ENCODE data around the gene GPC1.

GPC1 gene

GRCh38 chr2:240462073-240462706 lies 26.7 kb downstream of the GPC1 start:
- Histone ChIP-seq H3K9me3 (ENCODE audit: control insufficient read depth, insufficient read depth, low read length) (no peaks in the 10 kb centered on the region), H3K4me1 (ENCODE audit: insufficient read depth, low read length) (peaks cover 21% of the 10 kb centered on the region), H3K36me3 (ENCODE audit: insufficient read depth, low read length) (peaks cover 5% of the 10 kb centered on the region; the same call in 1 of the 2 replicates), H3K9ac (ENCODE audit: low read depth, low read length) (no peak overlapping the region)

DNA sequence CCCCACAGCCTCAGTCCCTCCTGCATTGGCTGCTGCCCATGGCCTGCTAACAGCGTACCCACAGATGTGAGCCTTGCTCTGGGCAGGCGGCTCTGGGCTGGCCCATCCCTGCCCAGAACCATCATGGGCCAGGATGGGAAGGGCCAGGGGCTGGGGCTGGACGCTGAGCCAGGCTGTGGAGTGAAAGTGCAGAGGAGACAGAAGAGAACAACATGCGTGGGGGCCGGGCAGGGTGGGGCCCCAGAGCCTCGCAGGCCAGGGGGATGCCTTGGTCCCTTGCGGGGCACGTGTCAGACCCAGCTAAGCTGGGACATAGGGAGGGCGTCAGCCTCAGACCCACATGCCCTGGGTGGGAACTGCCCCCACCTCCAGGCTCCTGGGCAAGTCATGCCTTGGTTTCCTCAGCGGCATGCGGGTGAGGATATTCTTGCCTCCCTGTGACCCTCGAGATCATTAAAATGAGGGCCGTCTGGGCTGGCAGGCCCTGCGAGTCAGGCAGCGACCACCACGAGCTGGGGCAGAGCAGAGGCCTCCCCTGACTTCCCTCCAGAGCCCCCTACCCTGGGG lies 27.3 kb downstream of the GPC1 start:
- Histone ChIP-seq H3K9me3 (ENCODE audit: control insufficient read depth, insufficient read depth, low read length) (no peaks in the 10 kb centered on the region), H3K4me1 (ENCODE audit: insufficient read depth, low read length) (peaks cover 18% of the 10 kb centered on the region), H3K36me3 (ENCODE audit: insufficient read depth, low read length) (peaks cover 6% of the 10 kb centered on the region; the same call in 1 of the 2 replicates), H3K9ac (ENCODE audit: low read depth, low read length) (no peak overlapping the region)

GRCh38 chr2:240463274-240463865 lies 27.9 kb downstream of the GPC1 start:
- peaks cover 6% of the 10 kb centered on the region; the same call in 1 of the 2 replicates for H3K36me3 ChIP-seq (ENCODE audit: insufficient read depth, low read length)
- no peaks in the 10 kb centered on the region for H3K9me3 ChIP-seq (ENCODE audit: control insufficient read depth, insufficient read depth, low read length)
- peaks cover 12% of the 10 kb centered on the region for H3K4me1 ChIP-seq (ENCODE audit: insufficient read depth, low read length)
- no peak overlapping the region for H3K9ac ChIP-seq (ENCODE audit: low read depth, low read length)

DNA sequence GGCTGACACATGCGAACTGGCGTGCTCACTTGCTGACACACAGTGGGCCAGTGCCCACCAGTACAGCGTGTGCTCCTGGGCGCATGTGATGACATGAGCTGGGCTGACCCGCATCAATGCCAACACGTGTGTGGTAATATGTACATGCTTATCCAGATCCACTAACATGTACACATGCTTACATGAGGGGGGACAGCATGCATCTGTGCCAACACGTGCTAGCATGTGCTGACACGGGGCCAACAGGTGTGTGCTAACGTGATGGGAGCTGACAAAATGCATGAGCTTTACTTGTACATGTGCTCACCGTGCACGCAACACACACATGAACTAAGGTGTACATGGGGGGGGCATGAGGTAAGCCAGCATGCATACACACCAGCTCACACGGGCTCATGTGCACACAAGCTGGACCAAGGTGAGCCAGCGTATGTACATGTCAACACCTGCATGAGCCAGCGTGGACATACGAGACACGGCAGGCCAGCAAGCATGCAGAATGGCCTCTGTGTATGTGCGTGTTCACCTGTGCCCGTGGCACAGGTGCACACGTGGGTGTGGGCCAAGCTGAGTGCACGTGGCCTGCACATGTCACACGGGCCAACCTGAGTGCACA lies 28.5 kb downstream of the GPC1 start:
- Histone ChIP-seq H3K4me1 (ENCODE audit: insufficient read depth, low read length) (peaks cover 6% of the 10 kb centered on the region; the same call in 1 of the 2 replicates), H3K36me3 (ENCODE audit: insufficient read depth, low read length) (peaks cover 6% of the 10 kb centered on the region; the same call in 1 of the 2 replicates), H3K9me3 (ENCODE audit: control insufficient read depth, insufficient read depth, low read length) (no peaks in the 10 kb centered on the region), H3K9ac (ENCODE audit: low read depth, low read length) (no peak overlapping the region)

GRCh38 chr2:240464514-240465241 lies 29.2 kb downstream of the GPC1 start:
- Histone ChIP-seq H3K36me3 (ENCODE audit: insufficient read depth, low read length) (peaks cover 6% of the 10 kb centered on the region; the same call in 1 of the 2 replicates), H3K9ac (ENCODE audit: low read depth, low read length) (no peak overlapping the region), H3K4me1 (ENCODE audit: insufficient read depth, low read length) (peaks cover under 1% of the 10 kb centered on the region; the same call in 1 of the 2 replicates), H3K9me3 (ENCODE audit: control insufficient read depth, insufficient read depth, low read length) (no peaks in the 10 kb centered on the region)

DNA sequence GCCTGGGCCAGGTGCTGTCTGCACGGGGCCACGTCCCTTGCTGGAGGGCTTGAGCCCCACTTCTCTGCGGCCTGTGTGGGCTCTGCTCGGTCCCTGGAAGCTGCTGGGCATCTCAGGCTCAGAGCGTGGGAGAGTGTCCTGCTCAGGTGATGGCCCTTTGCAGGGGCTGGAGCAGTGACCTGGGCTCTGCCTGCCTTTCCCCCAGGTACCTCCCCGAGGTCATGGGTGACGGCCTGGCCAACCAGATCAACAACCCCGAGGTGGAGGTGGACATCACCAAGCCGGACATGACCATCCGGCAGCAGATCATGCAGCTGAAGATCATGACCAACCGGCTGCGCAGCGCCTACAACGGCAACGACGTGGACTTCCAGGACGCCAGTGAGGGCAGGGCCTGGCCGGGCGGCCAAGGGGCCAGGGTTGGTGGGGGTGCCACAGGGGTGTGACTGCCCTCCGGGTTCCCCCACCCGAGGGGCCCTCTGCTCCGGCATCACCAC lies 29.9 kb downstream of the GPC1 start:
- Histone ChIP-seq H3K9ac (ENCODE audit: low read depth, low read length) (no peak overlapping the region), H3K9me3 (ENCODE audit: control insufficient read depth, insufficient read depth, low read length) (no peaks in the 10 kb centered on the region), H3K4me1 (ENCODE audit: insufficient read depth, low read length) (no peaks in the 10 kb centered on the region), H3K36me3 (ENCODE audit: insufficient read depth, low read length) (peaks cover 6% of the 10 kb centered on the region; the same call in 1 of the 2 replicates)

GRCh38 chr2:240465765-240466578 lies 30.5 kb downstream of the GPC1 start:
- Histone ChIP-seq H3K36me3 (ENCODE audit: insufficient read depth, low read length) (peaks cover 6% of the 10 kb centered on the region; the same call in 1 of the 2 replicates), H3K9ac (ENCODE audit: low read depth, low read length) (no peak overlapping the region), H3K9me3 (ENCODE audit: control insufficient read depth, insufficient read depth, low read length) (no peaks in the 10 kb centered on the region), H3K4me1 (ENCODE audit: insufficient read depth, low read length) (no peaks in the 10 kb centered on the region)

DNA sequence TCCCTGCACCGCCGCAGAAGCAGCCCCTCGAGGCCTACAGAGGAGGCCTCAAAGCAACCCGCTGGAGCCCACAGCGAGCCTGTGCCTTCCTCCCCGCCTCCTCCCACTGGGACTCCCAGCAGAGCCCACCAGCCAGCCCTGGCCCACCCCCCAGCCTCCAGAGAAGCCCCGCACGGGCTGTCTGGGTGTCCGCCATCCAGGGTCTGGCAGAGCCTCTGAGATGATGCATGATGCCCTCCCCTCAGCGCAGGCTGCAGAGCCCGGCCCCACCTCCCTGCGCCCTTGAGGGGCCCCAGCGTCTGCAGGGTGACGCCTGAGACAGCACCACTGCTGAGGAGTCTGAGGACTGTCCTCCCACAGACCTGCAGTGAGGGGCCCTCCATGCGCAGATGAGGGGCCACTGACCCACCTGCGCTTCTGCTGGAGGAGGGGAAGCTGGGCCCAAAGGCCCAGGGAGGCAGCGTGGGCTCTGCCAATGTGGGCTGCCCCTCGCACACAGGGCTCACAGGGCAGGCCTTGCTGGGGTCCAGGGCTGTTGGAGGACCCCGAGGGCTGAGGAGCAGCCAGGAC lies 31.2 kb downstream of the GPC1 start:
- Histone ChIP-seq H3K36me3 (ENCODE audit: insufficient read depth, low read length) (peaks cover 6% of the 10 kb centered on the region; the same call in 1 of the 2 replicates), H3K9me3 (ENCODE audit: control insufficient read depth, insufficient read depth, low read length) (no peaks in the 10 kb centered on the region), H3K4me1 (ENCODE audit: insufficient read depth, low read length) (no peaks in the 10 kb centered on the region), H3K9ac (ENCODE audit: low read depth, low read length) (no peak overlapping the region)

DNA sequence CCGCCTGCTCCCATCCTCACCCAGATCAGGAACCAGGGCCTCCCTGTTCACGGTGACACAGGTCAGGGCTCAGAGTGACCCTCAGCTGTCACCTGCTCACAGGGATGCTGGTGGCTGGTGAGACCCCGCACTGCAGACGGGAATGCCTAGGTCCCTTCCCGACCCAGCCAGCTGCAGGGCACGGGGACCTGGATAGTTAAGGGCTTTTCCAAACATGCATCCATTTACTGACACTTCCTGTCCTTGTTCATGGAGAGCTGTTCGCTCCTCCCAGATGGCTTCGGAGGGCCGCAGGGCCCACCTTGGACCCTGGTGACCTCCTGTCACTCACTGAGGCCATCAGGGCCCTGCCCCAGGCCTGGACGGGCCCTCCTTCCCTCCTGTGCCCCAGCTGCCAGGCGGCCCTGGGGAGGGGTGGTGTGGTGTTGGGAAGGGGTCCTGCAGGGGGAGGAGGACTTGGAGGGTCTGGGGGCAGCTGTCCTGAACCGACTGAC lies 31.7 kb downstream of the GPC1 start:
- Histone ChIP-seq H3K36me3 (ENCODE audit: insufficient read depth, low read length) (peaks cover 6% of the 10 kb centered on the region; the same call in 1 of the 2 replicates), H3K9ac (ENCODE audit: low read depth, low read length) (no peak overlapping the region), H3K4me1 (ENCODE audit: insufficient read depth, low read length) (no peaks in the 10 kb centered on the region), H3K9me3 (ENCODE audit: control insufficient read depth, insufficient read depth, low read length) (no peaks in the 10 kb centered on the region)

DNA sequence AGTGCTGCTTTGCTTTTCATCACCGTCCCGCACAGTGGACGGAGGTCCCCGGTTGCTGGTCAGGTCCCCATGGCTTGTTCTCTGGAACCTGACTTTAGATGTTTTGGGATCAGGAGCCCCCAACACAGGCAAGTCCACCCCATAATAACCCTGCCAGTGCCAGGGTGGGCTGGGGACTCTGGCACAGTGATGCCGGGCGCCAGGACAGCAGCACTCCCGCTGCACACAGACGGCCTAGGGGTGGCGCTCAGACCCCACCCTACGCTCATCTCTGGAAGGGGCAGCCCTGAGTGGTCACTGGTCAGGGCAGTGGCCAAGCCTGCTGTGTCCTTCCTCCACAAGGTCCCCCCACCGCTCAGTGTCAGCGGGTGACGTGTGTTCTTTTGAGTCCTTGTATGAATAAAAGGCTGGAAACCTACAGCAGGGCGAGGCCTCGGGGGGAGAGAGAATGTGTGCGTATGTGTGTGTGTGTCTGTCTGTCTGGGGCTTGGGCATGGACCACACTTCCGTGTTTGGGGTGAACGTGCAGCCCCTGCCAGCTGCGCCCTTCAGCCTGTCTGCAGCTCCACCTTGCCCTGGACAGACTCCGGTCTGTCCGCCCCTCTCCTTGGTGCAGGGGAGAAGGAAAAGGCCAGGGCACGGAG lies 32.3 kb downstream of the GPC1 start:
- Histone ChIP-seq H3K4me1 (ENCODE audit: insufficient read depth, low read length) (no peaks in the 10 kb centered on the region), H3K36me3 (ENCODE audit: insufficient read depth, low read length) (peaks cover 6% of the 10 kb centered on the region; the same call in 1 of the 2 replicates), H3K9me3 (ENCODE audit: control insufficient read depth, insufficient read depth, low read length) (no peaks in the 10 kb centered on the region), H3K9ac (ENCODE audit: low read depth, low read length) (no peak overlapping the region)

DNA sequence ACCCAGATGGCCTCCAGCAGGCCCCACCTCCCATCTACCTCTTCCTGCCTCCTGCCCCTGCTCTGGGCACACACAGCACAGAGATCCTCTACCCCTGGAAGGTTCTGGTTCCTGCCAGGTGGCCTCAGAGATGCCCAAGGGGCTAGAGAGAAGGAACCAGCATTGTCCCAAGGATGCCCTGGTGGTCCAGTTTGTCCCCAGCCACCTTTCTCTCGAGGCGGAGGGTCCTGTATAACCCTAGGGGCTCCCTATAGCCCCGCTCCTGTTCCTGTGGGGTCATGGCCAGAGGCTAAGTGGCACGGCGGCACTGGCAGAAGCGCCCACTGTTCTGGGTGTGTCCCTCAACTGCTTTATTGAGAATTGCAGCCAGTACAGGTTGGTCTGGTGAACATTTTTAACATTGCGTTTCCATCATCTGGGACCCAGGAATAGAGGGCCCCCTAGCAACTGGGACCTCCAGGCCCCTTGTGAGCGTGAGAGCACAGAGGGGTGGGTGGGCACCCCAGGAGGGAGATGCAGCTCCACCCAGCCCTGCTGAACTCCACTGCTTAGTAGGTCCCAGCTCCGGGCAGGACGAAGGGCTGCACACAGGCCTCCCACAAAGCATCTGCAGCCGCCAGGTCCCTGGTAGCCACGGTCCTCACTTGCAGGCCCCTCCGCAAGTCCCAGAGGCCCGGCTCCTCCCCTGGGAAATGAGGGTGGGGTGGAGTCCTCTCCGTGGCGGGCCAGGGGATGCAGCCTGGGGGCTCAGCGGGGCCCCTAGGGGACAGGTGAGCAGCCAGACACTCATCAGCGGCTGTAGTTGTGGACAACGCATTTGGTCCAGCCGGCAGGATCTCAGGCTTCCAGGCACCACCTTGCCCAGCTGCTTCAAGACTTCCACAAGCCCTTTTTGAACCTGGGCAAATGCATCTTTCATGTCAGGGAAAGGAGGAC lies 33.1 kb downstream of the GPC1 start:
- Histone ChIP-seq H3K36me3 (ENCODE audit: insufficient read depth, low read length) (peaks cover 6% of the 10 kb centered on the region; the same call in 1 of the 2 replicates), H3K9me3 (ENCODE audit: control insufficient read depth, insufficient read depth, low read length) (no peaks in the 10 kb centered on the region), H3K4me1 (ENCODE audit: insufficient read depth, low read length) (no peaks in the 10 kb centered on the region), H3K9ac (ENCODE audit: low read depth, low read length) (no peak overlapping the region)

GRCh38 chr2:240469239-240469636 lies 33.8 kb downstream of the GPC1 start:
- H3K36me3 ChIP-seq (ENCODE audit: insufficient read depth, low read length) = peaks cover 3% of the 10 kb centered on the region; the same call in 1 of the 2 replicates
- H3K4me1 ChIP-seq (ENCODE audit: insufficient read depth, low read length) = no peaks in the 10 kb centered on the region
- H3K9me3 ChIP-seq (ENCODE audit: control insufficient read depth, insufficient read depth, low read length) = no peaks in the 10 kb centered on the region
- H3K9ac ChIP-seq (ENCODE audit: low read depth, low read length) = no peak overlapping the region

Measured in ES-I3 (cell line).